Breast epithelium (tissue), 3 donors: Measurements from ENCODE around the gene SEC11A.

ENCODE experiments used
- POLR2A ChIP-seq: fragments of 450-650 bp; IDR thresholded peaks from one replicate; pipeline ENCODE4 v1.6.1; 2016; ENCODE audit warnings: antibody characterized with exemption, mild to moderate bottlenecking, moderate library complexity
- POLR2AphosphoS5 ChIP-seq, 3 donors: sonication (generic); formaldehyde crosslinking; IDR thresholded peaks; one replicate each; pipeline ENCODE4 v1.6.1; 2017; ENCODE audit warnings: antibody characterized with exemption in 3 of 3
- TF ChIP-seq, protein P1 (sequence below), 3 donors: fragments of 450-650 bp; IDR thresholded peaks; one replicate each; pipeline ENCODE4 v1.5.1; 2016 to 2017; ENCODE audit warnings: antibody characterized with exemption in 3 of 3, mild to moderate bottlenecking in 3 of 3, moderate library complexity in 3 of 3

DNA sequence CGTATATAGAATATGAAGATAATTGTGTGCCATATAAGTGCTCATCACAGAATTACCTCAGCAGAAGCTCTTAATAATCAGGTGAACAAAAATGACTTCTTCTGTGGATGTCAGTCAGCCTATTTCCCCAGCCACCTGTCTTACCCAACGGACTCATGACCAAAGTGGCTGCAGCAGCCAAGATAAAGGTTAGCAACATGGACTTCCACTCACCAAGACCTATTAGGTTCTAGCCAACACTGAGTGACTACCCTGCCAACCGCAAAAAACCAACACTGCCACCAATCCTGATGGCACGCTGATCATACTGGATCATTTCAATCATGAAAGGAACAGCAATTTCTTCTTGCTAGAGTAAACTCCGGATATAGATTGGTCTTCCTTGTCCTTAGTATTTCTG, 12.1 kb downstream of the SEC11A start:
- TF ChIP-seq, protein P1, sequence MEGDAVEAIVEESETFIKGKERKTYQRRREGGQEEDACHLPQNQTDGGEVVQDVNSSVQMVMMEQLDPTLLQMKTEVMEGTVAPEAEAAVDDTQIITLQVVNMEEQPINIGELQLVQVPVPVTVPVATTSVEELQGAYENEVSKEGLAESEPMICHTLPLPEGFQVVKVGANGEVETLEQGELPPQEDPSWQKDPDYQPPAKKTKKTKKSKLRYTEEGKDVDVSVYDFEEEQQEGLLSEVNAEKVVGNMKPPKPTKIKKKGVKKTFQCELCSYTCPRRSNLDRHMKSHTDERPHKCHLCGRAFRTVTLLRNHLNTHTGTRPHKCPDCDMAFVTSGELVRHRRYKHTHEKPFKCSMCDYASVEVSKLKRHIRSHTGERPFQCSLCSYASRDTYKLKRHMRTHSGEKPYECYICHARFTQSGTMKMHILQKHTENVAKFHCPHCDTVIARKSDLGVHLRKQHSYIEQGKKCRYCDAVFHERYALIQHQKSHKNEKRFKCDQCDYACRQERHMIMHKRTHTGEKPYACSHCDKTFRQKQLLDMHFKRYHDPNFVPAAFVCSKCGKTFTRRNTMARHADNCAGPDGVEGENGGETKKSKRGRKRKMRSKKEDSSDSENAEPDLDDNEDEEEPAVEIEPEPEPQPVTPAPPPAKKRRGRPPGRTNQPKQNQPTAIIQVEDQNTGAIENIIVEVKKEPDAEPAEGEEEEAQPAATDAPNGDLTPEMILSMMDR (IDR thresholded peaks at IDR 0.05) = no peak
- TF ChIP-seq POLR2A (no peak), POLR2AphosphoS5 (IDR thresholded peaks at IDR 0.05) (no peak)
